ENCODE data around the gene ACAN. TPM values are rescaled to one million over a fixed set of nuclear protein-coding genes. Genes with fewer than 3 reads are reported as not detected.

Gene ACAN
- total and polyA plus RNA-seq, 9 of the 15 experiments (the other 6 are each of a cell fraction or from before 2014, with no cell fraction given): not detected

- no peaks in the 10 kb centered on the region for H3K9me3 ChIP-seq (replicated peaks; ENCODE audit: control insufficient read depth, insufficient read depth, low read depth, low read length)
- intact Hi-C loops (cut with micrococcal nuclease): no loop called here
- H4K20me1 ChIP-seq (replicated peaks; ENCODE audit: control insufficient read depth, insufficient read depth, low read length): peaks cover 4% of the 10 kb centered on the region; the same call in 1 of the 2 replicates
- no peaks in the 10 kb centered on the region for H3K36me3 ChIP-seq (ENCODE audit: control insufficient read depth, insufficient read depth, low read length)
- no peak overlapping the region for H3K4me3 ChIP-seq
- peaks cover 30 to 53% of the 10 kb centered on the region in 2 experiments for H3K27me3 ChIP-seq (ENCODE audit: control insufficient read depth in 2 of 2, insufficient read depth in 2 of 2, low read length in 2 of 2)
- ATAC-seq (no peak), DNase-seq (ENCODE audit: extremely low read depth in 1 of 4, low spot score in 3 of 4) (no peak), FAIRE-seq (no peak)
- H3K4me1 ChIP-seq (replicated peaks in 1 of 2; ENCODE audit: control insufficient read depth in 2 of 2, insufficient read depth in 2 of 2, low read length in 2 of 2): no peaks in the 10 kb centered on the region
- in situ Hi-C loops (cut with MboI): no loop called here
- no peaks in the 10 kb centered on the region for H3K9me1 ChIP-seq (ENCODE audit: control insufficient read depth, insufficient read depth, low read length)
- no peak overlapping the region for H3K27ac ChIP-seq (ENCODE audit: extremely low read depth, low read depth, low read length)
- BruUV-seq (replicated peaks): no TSS peak
- ChIA-PET POLR2A (interaction anchor here (2.0 kb wide), 1 partner anchor 8 kb away, joined by 5 read pairs; no protein-coding TSS in a partner anchor), CTCF (ENCODE audit: low intra/inter-chr PET ratio) (no interaction called here)
- H3K4me2 ChIP-seq (ENCODE audit: insufficient read depth, low read length): no peak overlapping the region
- no peak overlapping the region for H2AFZ ChIP-seq (ENCODE audit: low read depth, low read length)
- no peaks in the 10 kb centered on the region for H3K79me2 ChIP-seq (ENCODE audit: control insufficient read depth, insufficient read depth, low read length)
- H3K9ac ChIP-seq (ENCODE audit: insufficient read depth in 1 of 2, low read depth in 2 of 2, low read length in 2 of 2): no peak overlapping the region
- WGBS (ENCODE audit: insufficient coverage, low coverage, missing lambda C conversion rate): 0% methylated on average over 1 of the region's 1 CpG
- TF ChIP-seq ZNF436 (CRISPR knock-in tag; IDR thresholded peaks at IDR 0.05) (no peak), TSC22D4 (tag; IDR thresholded peaks at IDR 0.05) (no peak), SIN3A (IDR thresholded peaks at IDR 0.05; ENCODE audit: borderline replicate concordance in 2 of 2, control insufficient read depth in 1 of 2, low read depth in 2 of 2, low read length in 2 of 2) (no peak), KLF16 (IDR thresholded peaks at IDR 0.05) (no peak), FOXJ2 (tag; IDR thresholded peaks at IDR 0.05) (no peak), MYBL2 (IDR thresholded peaks at IDR 0.05; ENCODE audit: low read depth) (no peak), MYBL2 (CRISPR knock-in tag; IDR thresholded peaks at IDR 0.05; ENCODE audit: borderline replicate concordance) (no peak), TRIM24 (IDR thresholded peaks at IDR 0.05) (no peak), MGA (IDR thresholded peaks at IDR 0.05) (no peak), ETS1 (conservative IDR thresholded peaks at IDR 0.05; ENCODE audit: control insufficient read depth, low read depth, low read length) (no peak), KDM2B (CRISPR knock-in tag; IDR thresholded peaks at IDR 0.05) (no peak)
Observed at GRCh38 chr15:88791637-88792036, 11.6 kb upstream of the ACAN start.

Measured in K562 (cell line).